ENCODE results near the gene FXYD2.

FXYD2 gene

GRCh38 chr11:117772360-117772759 is 52.2 kb downstream of the FXYD2 start:
- H3K27me3 Mint-ChIP-seq: peaks cover 14% of the 10 kb centered on the region

GRCh38 chr11:117771841-117772240 is 52.7 kb downstream of the FXYD2 start:
- no peak overlapping the region for H3K27ac Mint-ChIP-seq
- no peaks in the 10 kb centered on the region for H3K4me1 Mint-ChIP-seq
- no peaks in the 10 kb centered on the region for H3K36me3 Mint-ChIP-seq
- DNase-seq (ENCODE audit: low spot score in 2 of 2) (no peak), ATAC-seq (ENCODE audit: low read depth) (no peak)
- no peaks in the 10 kb centered on the region for H3K9me3 Mint-ChIP-seq
- peaks cover 12% of the 10 kb centered on the region for H3K27me3 Mint-ChIP-seq
- no peak overlapping the region for H3K4me3 Mint-ChIP-seq

More at GRCh38 chr11:117772360-117772759, 52.2 kb downstream of the FXYD2 start:
- Mint-ChIP-seq H3K36me3 (no peaks in the 10 kb centered on the region), H3K9me3 (no peaks in the 10 kb centered on the region), H3K27ac (no peak overlapping the region), H3K4me1 (no peaks in the 10 kb centered on the region), H3K4me3 (no peak overlapping the region)
- ATAC-seq (ENCODE audit: low read depth): no peak
- no peak for DNase-seq (ENCODE audit: low spot score in 2 of 2)

GRCh38 chr11:117771197-117771596 is 53.3 kb downstream of the FXYD2 start:
- Mint-ChIP-seq H3K9me3 (no peaks in the 10 kb centered on the region), H3K4me3 (no peak overlapping the region), H3K4me1 (no peaks in the 10 kb centered on the region), H3K27ac (no peak overlapping the region), H3K27me3 (peaks cover 11% of the 10 kb centered on the region), H3K36me3 (no peaks in the 10 kb centered on the region)
- no peak for DNase-seq (ENCODE audit: low spot score in 2 of 2)
- ATAC-seq (ENCODE audit: low read depth): no peak

GRCh38 chr11:117770061-117770460 is 54.5 kb downstream of the FXYD2 start:
- no peaks in the 10 kb centered on the region for H3K4me1 Mint-ChIP-seq
- H3K9me3 Mint-ChIP-seq: no peaks in the 10 kb centered on the region
- DNase-seq (ENCODE audit: low spot score in 2 of 2) (no peak), ATAC-seq (ENCODE audit: low read depth) (no peak)
- H3K4me3 Mint-ChIP-seq: no peak overlapping the region
- H3K36me3 Mint-ChIP-seq: no peaks in the 10 kb centered on the region
- no peak overlapping the region for H3K27ac Mint-ChIP-seq
- H3K27me3 Mint-ChIP-seq: peaks cover 12% of the 10 kb centered on the region
